ENCODE measurements around the gene ATOSB. TPM values are rescaled to one million over a fixed set of nuclear protein-coding genes. Genes with fewer than 3 reads are reported as not detected.

ATOSB gene, protein sequence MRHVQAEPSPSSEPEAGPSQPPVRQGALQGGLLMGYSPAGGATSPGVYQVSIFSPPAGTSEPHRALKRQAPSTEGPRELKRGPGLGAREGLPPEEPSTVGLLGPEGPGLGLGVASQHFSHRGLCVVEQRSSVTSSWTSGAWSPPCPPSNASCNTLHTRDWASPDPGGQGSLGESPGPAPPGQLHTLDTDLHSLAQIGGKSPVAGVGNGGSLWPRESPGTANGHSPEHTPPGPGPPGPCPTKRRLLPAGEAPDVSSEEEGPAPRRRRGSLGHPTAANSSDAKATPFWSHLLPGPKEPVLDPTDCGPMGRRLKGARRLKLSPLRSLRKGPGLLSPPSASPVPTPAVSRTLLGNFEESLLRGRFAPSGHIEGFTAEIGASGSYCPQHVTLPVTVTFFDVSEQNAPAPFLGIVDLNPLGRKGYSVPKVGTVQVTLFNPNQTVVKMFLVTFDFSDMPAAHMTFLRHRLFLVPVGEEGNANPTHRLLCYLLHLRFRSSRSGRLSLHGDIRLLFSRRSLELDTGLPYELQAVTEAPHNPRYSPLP
- total RNA-seq, result 10 to 100 TPM; 19.6 to 22.2 TPM

DNA sequence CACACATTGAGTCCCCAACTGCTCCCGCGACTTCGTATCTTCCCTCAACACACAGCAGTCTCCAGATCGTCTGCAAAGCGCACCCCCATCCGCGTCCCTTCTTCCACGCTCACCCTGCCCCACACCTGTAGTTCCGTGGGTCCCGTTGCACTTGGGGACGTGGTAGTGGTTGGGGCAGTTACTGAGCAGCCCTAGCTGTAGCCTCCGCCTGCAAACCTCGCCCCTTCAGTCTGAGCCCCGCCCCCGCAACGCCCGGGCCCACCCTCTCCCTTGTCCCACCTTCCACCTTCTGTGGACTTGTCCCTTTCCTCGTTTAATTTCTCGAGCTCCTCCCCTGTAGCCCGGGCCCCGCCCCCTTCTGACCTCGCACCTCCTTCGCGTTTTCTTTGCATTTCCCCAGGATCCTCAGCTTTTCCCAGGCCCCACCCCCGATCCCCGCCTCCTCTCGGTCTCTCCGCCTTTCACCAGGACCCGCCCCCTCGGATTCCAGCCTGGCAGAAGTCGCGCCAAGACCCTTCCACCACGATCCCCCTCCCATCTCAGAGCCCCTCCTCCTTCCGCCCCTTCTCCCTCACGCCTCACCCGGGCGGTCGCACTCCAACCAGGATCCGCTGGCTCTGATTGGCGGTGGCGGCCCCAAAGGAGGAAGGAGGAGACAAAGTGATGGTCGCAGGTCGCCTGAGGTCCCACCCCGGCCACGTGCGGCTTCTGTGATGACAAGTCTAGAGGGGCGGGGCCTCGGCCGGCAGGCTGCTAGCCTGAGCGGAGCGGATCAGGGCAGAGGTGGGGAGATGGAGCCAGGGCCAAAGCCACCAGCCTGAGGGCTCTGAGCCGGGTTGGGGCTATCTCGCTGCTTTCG is at the start of gene ATOSB:
TSS of gene ATOSB (minus strand) at position 183 of the 859 bp plus-strand sequence. CDS start 7,588 bp downstream, outside the sequence.
- Histone ChIP-seq H3K36me3 (no peaks in the 10 kb centered on the region), H3K4me1 (peaks cover 0 to 53% of the 10 kb centered on the region in 2 donors), H3K27ac (peak within 1 kb of the TSS; percentile 90 to 98), H3K27me3 (no peaks in the 10 kb centered on the region), H3K4me3 (peak within 1 kb of the TSS; percentile 62 to 65), H3K9me3 (no peaks in the 10 kb centered on the region)
- TF ChIP-seq, protein P1, sequence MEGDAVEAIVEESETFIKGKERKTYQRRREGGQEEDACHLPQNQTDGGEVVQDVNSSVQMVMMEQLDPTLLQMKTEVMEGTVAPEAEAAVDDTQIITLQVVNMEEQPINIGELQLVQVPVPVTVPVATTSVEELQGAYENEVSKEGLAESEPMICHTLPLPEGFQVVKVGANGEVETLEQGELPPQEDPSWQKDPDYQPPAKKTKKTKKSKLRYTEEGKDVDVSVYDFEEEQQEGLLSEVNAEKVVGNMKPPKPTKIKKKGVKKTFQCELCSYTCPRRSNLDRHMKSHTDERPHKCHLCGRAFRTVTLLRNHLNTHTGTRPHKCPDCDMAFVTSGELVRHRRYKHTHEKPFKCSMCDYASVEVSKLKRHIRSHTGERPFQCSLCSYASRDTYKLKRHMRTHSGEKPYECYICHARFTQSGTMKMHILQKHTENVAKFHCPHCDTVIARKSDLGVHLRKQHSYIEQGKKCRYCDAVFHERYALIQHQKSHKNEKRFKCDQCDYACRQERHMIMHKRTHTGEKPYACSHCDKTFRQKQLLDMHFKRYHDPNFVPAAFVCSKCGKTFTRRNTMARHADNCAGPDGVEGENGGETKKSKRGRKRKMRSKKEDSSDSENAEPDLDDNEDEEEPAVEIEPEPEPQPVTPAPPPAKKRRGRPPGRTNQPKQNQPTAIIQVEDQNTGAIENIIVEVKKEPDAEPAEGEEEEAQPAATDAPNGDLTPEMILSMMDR (IDR thresholded peaks at IDR 0.05), result no peak
- peak; percentile 99 for DNase-seq (ENCODE audit: low spot score)

DNA sequence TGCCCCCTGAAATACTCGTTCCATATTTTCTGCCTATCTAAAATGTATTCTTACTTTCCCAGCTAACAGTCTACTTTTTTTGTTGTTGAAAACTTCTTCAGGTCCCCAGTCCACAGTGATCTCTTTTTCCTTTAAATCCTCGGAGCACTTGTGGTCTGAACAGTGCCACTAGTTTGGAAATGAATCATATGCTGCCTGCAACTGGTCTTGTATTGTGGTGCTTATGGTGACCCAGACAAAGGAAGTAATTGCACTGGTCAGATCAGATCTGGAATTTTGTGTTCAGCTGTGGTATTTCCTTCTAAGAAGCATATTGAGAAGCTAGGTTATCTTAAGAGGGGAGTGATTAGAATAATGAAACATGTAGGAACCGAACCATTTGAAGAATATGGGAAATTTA is 49.0 kb upstream of the ATOSB start:
- Histone ChIP-seq H3K27ac (no peak overlapping the region), H3K27me3 (no peaks in the 10 kb centered on the region), H3K4me1 (peaks cover 0 to 26% of the 10 kb centered on the region in 2 donors), H3K9me3 (no peaks in the 10 kb centered on the region), H3K4me3 (no peak overlapping the region), H3K36me3 (no peaks in the 10 kb centered on the region)
- TF ChIP-seq, protein P1 (IDR thresholded peaks at IDR 0.05), result no peak
- no peak for DNase-seq (ENCODE audit: low spot score)

DNA sequence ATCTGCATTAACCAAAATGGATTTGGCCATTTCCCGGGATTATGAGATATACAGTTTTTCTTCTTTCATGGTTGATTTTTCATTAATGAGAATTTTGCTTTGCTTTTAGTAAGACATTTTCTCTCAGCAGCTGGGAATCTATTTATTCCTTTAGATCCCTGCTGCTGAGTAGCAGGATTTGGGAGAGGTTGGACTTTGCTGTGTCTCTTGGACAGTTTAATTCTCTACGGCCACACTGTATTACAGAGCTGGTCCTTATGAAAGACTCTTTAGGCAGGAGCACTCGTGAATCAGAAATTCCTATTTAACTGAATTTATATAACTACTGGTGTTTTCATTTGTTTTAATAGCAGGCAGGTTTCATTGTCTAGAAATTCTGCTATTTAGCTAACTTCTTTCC is 47.8 kb upstream of the ATOSB start:
- Histone ChIP-seq H3K4me1 (peaks cover 0 to 26% of the 10 kb centered on the region in 2 donors), H3K9me3 (no peaks in the 10 kb centered on the region), H3K27ac (peak overlapping the region in 1 of 2 donors; percentile 93), H3K4me3 (peak overlapping the region in 1 of 2 donors; percentile 83), H3K27me3 (no peaks in the 10 kb centered on the region), H3K36me3 (no peaks in the 10 kb centered on the region)
- DNase-seq (ENCODE audit: low spot score), result no peak
- TF ChIP-seq, protein P1 (IDR thresholded peaks at IDR 0.05), result no peak

DNA sequence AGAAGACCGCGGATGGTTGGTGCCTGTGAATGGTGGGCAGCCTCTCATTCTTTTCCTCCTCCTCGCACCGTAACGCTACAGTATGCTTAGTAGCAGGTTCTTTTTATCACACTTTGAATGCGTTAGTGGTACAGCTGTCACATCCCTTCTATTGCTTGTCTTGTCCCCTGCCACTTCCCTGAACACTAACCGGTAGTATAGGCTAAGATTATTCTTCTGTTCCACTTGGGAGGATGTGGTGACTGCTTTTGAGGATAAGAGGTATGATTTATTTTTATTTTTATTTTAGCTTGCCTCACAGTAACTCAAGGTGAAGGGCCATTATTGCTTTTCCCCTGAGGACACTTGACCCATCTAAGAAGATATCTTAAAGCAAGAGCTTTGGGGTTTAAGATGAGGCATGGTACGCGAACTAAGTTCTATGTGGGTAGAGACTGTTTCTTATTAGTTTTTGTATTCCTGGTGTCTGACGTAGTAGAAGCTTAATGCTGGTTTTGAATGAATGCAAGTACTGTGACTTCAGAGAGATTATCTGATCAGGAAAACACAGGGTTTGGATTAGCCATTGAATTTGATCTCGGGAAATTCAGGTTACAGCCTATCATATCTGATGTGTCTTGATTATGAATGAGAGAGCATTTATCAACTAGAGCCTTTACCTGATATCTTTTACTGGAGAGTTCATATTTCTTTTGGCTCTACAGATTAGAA is 47.1 kb upstream of the ATOSB start:
- Histone ChIP-seq H3K36me3 (no peaks in the 10 kb centered on the region), H3K27me3 (no peaks in the 10 kb centered on the region), H3K9me3 (no peaks in the 10 kb centered on the region), H3K4me3 (peak overlapping the region; percentile 83 to 86), H3K4me1 (peaks cover 0 to 26% of the 10 kb centered on the region in 2 donors), H3K27ac (peak overlapping the region; percentile 93 to 97)
- DNase-seq (ENCODE audit: low spot score), result no peak
- TF ChIP-seq, protein P1 (IDR thresholded peaks at IDR 0.05), result no peak
